ENCODE results near the gene KRTAP5-5.
"Not testable (repeated sequence)": the region's sequence is repeated elsewhere in the genome, so short reads cannot be mapped to it uniquely, and the experiment has no call there.

KRTAP5-5 gene

DNA sequence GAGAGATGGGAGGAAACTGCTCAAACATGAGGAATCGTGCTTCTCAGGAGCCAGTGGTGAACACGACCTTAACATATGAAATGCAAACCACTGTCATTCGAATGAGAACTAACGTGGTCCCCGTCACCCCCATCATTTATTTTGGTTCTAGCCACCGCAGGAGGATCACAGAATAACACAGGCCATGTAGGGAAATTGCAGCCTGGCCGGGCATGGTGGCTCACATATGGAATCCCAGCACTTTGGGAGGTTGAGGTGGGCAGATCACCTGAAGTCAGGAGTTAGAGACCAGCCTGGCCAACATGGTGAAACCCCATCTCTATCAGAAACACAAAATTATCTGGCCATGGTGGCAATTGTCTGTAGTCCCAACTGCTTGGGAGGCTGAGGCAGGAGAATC, 27.1 kb downstream of the KRTAP5-5 start:
- no peak for DNase-seq (ENCODE audit: low read depth)

DNA sequence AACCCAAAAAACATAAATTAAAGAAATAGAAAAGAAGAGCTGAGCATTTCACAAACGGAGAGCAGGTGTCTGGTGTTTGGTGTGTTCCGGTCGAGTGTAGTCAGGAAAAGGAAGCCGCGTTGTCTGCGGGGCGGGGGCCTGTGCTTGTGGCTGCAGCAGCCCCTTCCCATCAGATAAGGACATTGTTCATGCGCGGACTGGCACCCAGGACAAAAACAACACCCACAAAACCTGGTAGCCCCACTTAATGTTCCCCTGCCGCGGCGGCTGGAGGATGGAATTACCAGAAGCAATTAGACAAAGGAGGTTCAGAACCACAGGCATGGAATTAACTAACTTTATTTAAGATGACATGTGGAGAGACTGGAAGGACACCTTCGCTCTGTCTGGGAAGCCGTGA, 29.9 kb downstream of the KRTAP5-5 start:
- no peak for DNase-seq (ENCODE audit: low read depth)

DNA sequence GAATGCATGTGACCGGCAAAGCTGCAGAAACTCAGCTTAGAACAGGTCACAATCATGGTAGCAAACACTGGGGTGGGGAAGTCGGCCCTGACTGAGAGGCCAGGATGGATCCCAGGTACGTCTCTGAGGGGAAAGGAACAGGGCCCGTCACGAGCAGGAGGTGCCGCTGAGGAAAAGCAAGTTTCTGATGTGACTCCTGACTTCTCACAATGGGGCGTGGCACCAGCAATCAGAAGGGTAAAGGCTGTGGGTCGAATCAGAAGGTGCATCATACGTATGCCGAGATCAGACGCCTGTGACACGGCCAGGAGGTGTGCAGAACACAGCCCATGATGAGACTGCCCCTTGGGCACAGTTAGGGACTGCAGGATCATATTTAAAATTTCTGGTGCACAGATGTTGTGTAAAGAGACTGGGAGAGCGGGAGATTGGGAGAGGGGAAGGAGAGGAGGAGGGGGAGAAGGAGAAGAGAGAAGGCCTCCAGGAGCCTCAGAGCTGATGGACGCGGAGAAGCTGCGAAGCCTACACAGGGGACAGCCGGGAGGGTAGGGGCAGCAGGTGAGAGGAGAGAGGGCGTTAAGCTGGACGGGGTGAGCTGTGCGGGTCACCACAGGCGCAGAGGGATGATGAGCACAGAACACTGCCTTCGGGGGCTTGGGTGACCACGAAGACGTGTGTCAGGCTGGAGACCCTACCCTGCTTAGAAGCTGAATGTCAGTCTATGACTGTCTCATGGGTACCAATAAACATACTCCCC, 30.7 kb downstream of the KRTAP5-5 start:
- no peak for DNase-seq (ENCODE audit: low read depth)

DNA sequence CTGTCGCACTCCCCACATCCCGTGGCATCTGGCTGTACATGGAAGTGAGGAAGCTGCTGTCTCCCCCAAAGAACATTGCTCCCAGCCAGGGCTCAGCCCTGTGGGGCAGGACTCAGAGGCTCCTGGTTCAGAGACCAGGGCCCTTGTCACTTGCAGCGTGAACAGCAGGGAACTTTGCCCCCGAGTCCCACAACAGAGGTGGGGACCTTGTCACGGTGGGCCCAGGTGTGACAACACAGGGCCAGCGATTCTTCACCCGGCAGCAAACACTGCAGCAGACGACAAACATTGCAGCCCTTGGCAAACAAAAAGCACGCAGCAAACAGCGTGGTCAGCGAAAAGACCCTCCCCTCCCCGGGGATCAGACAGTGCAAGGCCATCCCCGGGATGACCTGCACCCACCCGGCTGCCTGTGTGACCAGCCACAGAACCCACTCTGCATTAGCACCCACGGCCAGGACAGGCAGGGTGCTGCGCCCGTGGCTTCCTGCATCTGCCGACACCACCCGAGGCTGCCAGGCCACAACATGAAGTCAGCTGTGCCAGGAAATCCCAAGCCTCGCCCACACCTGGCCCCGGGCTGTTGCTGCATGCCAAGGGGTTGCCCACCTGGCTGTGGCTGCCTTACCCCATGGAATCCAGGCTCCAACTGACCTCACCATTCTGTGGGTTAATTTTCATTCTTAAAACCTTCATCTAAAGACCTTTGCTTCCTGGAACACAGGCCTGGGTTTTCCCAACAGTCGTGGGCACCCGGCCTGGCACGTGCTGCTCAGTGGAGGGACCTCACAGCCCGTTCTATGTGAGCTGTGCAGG, 32.1 kb downstream of the KRTAP5-5 start:
- not testable (repeated sequence) for DNase-seq (ENCODE audit: low read depth)

DNA sequence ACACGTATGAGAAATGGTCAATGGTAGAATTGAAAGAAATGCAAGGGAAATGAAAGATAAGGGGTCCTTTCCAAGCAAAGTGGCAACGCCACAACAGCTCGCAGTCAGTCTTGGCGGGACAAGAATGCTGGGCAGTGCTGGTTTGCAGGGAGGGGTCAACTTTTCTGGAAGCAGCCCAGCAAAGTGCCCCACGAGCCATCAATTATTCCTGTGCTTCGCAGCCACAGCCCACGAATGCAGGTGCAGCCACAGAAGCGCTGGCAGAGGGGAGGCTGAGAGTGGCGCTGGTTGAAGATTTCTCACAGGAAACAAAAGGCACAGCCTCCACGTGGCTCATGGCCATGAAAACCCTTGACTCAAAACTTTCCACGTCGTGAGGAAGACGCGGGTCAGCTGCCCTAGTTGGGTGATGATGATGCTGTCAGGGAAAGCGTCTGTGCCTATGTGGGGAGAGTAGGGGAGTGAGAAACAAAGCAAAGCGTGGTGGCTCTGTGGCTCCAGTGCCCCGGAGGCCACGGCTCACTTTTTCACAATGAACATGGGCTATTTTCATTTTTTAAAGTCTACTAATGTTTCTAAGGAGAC, 33.2 kb downstream of the KRTAP5-5 start:
- not testable (repeated sequence) for DNase-seq (ENCODE audit: low read depth)

DNA sequence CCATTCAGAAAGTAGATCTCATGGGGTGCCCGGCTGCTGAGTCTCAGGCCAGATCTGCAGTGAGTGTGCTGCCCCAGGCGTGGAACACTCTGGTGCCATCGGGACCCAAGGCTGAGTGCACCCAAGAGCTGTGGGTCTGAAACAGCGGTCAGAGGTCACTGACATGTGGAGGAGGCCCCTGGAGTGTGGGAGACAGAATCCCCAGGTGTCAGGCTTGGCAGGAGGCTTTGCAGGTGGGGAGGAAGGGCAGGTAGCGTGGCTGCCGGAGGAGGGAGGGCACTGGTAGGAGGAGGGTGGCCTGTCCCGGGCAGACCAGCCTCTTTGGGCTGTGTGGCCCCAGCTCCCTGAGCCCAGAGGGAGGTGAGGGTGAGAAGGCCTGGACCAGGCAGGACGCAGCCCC, 35.7 kb downstream of the KRTAP5-5 start:
- DNase-seq (ENCODE audit: low read depth), result no peak

DNA sequence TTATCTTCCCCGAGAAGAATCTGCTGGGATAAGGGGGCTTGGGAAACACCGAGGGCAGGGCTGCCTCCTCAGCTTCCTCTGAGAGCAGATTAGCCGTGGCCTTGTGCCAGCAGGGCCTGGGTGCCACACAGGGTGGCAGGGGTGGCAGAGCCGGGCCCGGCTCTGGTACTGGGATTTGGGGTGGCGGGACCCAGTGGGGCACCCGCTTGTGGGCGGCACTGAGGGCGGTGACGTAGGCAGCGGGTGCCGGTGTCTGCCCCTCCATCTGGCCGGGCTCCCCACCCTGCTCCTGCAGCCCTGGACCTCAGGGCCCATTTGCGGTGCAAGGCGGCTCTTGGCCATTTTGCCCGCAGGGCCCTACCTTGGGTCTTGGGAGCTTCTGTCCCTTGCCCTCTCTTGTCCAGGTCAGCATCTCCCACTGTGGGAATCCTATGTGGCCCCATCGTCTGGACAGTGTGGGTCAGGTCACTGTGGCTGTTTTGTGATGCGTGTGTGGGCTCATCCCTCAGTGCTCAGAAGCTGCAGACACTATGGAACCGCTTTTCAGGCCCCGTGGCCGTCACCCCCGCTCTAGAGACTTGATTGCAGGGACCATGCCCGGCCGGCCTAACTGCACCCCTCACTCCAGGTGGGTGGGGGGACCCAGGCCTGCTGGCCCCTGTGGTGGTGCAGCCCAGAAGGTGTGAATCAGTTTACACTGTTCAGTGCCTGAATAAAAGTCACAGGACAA, 37.7 kb downstream of the KRTAP5-5 start:
- DNase-seq (ENCODE audit: low read depth), result no peak

DNA sequence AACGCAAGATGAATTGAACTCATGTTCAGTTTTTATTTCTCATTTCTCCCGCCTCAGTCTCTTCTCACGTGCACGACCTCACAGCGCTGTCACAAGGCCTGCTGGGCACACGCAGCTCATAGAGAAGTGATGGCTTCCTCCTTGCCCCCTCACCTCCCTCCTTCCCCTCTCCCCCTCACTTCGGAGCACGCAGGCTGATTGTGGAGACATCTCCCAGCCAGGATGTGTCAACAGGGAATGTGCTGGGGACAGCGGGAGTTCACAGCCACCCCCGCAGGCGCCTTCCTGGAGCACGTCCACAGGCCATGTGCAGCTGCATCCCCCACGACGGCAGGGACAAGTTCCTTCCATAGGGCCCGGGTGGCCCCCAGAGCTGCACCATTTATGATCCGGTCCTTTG, 38.3 kb downstream of the KRTAP5-5 start:
- no peak for DNase-seq (ENCODE audit: low read depth)

DNA sequence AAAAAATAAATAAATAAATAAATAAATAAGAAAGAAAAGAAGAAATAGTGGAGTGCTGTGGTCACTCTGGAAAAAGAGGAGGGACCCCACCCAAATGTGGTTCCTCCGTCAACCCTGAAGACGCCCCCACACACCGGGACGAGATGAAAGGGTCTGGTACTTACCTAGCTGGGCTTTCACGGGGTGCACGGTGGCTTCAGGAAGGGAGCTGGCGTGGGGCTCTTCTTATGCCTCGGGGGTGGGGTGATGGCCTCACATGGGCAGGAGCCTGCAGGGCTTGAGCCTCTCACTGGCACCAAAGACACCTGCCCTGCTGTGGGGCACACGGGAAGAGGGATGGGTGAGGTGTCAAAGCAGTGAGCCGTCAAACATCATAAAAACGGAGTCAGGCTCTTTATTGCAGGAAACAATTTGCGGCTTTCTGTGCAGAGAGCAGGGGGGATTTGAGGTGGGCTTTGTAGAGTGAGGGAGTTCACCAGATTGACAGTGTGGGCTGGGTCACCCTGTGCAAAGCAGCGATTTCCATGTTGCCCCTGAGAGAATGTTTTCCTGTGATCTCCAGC, 39.4 kb downstream of the KRTAP5-5 start:
- DNase-seq (ENCODE audit: low read depth), result no peak

DNA sequence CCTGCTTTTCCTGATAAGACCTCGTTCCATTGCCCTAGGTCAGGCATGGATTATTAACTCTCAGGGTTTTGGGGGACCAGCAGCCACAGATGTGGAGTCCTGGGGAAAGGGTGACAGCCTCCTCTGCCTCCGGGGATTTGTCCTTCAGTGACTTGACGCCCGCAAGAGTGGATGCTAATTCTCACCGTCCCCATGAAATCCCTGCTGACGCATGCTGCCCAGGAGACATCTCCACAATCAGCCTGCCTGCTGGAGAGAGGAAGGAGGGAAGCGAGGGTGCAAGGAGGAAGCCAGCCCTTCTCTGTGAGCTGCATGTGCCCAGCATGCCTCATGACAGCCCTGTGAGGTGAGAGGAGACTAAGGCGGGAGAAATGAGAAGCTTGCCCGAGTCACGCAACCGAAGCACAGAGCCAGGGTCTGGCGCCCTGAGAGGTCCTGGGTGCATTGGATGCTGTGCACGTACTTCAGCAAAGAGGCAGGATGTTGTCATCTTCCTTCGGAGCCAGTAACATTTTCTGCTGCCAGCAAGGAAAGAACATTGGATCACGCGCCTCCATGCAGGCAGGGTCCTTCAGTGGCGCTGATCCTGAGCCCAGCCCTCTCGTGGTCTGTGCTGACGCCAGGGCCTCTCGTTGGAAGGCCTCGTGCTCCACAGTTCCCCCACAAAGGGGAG, 40.1 kb downstream of the KRTAP5-5 start:
- no peak for DNase-seq (ENCODE audit: low read depth)

DNA sequence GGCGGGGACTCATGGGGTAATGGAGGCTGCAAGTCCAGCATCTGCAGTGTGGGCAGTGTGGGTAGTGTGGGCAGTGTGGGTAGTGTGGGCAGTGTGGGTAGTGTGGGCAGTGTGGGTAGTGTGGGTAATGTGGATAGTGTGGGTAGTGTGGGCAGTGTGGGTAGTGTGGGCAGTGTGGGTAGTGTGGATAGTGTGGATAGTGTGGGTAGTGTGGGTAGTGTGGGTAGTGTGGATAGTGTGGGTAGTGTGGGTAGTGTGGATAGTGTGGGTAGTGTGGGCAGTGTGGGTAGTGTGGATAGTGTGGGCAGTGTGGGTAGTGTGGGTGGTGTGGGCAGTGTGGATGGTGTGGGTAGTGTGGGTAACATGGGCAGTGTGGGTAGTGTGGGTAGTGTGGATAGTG, 40.9 kb downstream of the KRTAP5-5 start:
- not testable (repeated sequence) for DNase-seq (ENCODE audit: low read depth)

DNA sequence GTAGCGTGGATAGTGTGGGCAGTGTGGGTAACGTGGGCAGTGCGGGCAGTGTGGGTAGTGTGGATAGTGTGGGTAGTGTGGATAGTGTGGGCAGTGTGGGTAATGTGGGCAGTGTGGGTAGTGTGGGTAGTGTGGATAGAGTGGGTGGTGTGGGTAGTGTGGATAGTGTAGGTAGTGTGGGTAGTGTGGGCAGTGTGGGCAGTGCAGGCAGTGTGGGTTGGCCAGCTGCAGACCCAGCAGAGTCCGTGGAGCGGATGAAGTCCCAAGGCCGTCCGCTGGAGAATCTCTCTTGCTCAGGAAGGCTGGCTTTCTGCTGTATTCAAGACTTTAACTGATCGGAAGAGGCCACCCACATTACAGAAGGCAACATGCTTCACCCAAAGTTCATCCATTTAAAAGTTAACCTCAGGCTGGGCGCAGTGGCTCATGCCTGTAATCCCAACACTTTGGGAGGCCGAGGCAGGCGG, 41.4 kb downstream of the KRTAP5-5 start:
- no peak for DNase-seq (ENCODE audit: low read depth)

DNA sequence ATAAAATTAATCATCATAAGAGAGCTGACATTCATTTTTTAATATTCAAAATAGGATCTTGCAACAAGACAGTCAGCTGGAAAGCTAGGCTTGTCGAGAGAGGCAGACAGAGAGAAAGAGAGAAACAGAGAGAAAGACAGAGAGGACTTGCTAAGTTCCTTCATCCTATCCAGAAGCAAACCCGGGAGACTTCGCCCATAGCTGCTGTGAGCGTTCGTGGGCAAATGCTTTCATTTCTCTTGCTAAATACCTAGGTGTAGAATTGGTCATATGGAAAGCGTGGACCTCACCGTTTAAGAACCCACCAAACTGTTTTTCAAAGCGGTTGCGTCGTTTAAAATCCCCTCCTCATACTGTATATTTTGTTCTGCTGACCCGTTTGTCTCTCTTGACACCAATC, 42.1 kb downstream of the KRTAP5-5 start:
- DNase-seq (ENCODE audit: low read depth), result no peak

DNA sequence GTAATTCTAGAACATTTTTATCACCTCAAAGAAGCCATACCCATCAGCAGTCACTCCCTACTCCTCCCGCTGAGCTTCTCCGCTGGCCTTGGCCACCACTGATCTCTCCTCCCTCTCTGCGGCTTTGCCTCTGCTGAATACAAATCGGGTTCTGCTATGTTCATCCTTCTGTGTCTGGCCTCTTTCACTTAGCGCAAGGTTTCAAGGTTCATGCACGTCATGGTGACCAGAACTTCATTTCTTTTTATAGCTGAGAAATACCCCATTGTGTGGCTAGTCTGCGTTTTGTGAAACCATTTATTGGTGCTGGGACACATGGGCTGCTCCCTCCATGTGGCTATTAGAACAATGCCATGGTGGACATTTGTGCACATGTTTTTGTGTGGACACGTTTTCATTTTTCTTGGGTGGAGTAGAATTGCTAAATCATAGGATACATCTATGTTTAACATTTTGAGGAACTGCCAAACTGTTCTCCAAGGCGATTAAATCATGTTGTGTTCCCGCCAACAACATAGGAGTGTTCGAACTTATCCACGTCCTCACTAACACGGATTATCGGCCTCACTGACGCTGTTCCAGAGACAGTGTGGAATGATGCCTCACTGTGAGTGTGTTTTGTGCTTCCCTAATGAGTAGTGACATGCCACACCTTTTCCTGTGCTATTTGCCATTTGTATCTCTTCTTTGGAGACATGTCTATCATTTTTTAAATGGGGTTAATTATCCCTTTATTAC, 43.2 kb downstream of the KRTAP5-5 start:
- DNase-seq (ENCODE audit: low read depth), result no peak

DNA sequence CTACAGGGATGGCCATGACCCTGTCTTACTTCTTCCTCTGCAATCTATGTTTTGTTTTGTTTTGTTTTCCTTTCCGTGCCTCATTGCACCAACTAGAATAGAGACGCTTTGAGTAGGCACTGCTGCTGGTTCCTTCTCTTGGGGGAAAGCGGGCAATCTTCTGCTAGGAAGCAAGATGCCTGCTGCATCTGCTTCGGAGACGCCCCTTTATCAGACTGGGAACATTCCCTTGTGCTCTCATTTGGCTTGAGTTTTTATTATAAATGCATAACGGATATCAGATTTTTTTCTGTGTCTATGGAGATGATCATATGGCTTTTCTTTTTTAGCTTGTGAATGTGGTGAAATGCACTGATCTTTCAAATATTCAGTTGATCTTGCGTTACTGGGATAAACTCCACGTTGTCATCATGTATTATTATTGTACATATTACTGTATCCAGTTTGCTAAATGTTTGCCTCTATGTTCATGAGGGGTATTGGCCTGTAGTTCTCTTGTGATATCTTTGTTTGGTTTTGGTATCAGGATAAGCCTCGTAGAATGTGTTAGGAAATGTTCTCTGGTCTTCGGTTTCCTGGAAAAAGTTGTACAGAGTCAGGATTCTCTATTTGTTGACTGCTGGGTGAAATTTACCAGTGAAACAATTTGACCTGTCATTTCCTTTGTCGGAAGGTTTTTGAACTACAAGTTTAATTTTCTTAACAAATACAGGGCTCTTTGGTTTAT, 44.0 kb downstream of the KRTAP5-5 start:
- DNase-seq (ENCODE audit: low read depth), result no peak

DNA sequence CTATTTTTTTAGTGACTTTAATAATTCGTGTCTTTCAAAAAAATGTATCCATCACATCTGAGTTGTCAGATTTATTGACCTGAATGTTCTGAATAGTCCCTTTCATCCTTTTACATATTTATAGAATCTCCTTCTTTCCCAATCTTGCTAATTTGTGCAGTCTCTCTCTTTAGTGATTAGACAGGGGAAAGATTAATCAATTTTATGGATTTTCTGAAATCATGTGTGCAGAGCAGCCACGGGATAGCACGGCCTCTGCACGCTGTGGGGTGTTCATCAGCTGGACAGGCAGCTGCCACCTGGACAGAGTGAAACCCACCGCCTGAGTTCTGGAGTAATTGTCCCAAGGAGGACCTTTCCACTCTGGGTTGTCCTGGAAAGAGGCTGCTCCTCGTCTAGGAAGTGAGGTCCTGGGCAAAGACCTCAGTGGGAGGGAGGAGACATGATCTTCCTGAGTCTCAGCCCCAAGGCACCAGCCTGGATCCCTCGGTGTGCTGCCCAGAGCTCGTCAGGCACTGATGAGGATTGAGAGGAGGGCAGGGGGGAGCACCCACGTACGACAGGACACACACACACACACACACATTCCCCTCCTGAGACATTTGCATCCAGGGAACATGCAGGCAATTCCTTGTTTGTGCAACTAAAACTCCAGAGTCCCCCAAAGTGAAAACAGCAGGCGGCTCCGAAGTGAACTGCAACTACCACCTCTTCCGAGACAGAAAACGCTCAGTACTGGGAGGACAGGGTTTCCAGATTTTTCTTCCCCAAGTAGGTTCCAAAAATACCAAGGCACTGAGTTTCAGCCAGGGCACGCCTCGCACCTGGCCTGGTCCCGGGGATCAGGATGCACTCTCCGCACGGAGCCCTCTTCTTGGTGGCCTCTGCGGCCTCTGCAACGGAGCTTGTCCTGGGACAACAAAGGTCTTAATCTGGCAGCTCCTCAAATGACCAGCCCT, 44.9 kb downstream of the KRTAP5-5 start:
- DNase-seq (ENCODE audit: low read depth), result no peak

DNA sequence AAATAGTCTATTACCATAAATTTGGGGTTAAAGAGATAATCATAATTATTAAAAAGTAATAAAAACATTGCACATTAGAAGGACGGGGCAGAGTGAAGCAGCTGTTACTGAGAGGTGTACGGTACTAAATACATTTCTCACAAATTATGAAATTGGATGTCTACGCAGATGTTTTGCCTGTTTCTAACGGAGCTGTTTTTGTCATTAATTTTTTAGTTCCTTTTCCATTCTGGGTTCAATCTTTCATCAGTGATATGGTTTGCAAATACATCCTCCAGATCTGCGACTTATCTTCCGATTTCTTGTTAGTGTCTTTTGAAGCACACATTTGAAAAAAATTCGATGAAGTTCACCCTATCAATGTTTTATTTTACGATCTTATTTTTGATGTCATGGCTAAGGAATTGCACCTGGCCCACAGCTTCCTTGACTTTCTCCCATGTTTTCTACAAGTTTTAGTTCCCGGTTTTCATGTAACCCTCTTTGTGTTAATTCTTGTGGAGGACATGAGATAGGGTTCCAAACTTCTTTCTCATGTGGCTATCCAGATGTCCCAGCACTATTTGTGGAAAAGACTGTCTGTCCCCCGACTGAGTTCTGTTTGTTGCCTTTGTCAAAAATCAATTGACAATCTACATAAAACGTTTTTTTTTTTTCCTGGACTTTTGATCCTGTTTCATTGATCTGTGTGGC, 46.1 kb downstream of the KRTAP5-5 start:
- DNase-seq (ENCODE audit: low read depth), result no peak

DNA sequence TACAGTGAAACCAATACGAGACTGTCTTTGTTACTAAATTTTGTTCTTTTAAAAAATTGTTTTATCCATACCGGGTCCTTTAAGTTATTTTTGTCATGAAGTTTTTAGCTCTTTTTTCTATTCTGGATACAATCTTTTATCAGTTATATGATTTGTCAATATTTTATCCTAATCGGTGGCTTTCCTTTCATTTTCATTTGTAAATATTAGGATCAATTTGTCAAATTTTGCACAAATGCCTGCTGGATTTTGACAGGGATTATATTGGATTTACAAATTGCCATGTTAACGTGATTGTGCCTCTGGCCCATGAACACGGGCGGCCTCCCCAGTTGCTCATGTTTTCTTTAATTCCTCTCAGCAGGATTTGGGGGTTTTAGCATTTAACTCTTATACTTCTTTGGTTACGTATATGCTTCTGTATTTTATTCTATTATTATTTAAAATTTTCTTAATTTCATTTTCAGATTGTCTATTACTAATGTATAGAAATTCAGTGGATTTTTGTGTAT, 46.7 kb downstream of the KRTAP5-5 start:
- DNase-seq (ENCODE audit: low read depth), result no peak
